DMS79 (cell line): Measurements from ENCODE around the gene CYGB.
"Not testable (repeated sequence)": the region's sequence is repeated elsewhere in the genome, so short reads cannot be mapped to it uniquely, and the experiment has no call there.

Experiments used
- DNase-seq: peaks from one replicate; lab custom pipeline; 2025; lab: John Stamatoyannopoulos, UW

Gene CYGB

DNA sequence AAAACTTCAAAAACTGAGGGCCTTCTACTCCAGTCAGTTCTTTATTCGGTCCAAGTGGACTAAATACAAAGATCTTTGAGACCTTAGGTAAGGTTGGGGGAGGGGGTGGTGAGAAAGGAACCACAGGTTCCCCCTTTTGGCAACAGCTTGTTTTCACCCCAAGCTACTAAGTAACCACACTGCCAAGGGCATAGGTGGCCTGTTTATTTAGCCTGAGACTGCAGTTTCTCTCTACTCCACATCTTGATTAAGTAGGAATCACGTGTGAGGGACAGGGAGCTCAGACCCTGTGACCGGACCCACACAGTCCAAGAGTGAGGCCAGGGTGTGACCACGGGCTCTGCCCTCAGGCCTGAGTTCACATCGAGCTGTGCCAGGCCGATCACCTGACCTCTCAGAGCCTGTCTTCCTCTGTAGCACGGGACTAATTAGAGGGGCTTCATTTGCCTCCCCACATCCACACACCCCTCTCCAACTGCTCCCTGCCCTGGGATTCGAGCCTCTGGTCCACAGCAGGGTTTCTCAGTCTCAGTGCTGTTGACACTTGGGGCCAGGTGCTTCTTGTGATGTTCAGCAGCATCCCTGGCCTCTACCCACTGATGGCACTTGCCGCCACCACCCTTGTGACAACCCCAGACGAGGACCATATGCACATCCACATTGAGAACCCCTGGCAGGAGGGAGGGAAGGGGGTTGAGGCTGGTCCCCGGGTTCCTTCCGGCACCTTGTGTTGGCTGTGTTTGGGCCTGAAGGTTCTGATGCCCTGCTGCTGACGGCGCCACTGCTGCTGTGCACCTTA is 30.3 kb upstream of the CYGB start:
- no peak for DNase-seq

DNA sequence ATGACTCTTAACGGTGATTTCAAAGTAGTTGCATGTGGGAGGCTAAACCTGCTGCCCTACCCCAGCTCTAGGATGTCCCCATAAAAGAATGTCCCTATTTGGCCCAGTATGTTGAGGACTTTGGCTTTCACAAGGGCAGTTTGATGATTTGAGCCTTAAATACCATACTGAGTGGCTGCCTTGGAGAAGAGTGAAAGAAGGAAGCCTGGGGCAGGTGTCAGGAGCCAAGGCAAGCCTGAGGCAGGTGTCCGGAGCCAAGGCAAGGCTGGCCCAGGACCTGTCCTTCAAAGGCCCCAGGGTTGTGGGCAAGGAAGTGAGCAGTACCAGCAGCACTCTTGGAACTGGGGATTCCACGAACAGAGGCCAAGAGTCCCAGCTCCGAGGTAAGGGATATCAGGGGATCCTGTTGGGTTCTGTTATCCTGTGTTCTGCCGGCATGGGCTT is 29.5 kb upstream of the CYGB start:
- DNase-seq, result no peak

DNA sequence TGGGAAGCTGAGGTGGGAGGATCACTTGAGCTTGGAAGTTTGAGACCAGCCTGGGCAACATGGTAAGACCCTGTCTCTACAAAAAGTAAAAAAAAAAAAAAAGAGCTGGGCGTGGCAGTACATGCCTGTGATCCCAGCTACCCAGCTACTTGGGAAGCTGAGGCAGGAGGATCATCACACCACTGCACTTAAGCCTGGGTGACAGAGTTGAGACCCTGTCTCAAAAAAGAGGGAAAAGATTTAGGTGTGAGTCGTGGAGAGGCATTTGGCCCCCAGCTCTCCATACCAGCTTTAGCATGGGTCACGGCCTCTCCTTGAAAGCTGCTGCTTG is 29.1 kb upstream of the CYGB start:
- no peak for DNase-seq

DNA sequence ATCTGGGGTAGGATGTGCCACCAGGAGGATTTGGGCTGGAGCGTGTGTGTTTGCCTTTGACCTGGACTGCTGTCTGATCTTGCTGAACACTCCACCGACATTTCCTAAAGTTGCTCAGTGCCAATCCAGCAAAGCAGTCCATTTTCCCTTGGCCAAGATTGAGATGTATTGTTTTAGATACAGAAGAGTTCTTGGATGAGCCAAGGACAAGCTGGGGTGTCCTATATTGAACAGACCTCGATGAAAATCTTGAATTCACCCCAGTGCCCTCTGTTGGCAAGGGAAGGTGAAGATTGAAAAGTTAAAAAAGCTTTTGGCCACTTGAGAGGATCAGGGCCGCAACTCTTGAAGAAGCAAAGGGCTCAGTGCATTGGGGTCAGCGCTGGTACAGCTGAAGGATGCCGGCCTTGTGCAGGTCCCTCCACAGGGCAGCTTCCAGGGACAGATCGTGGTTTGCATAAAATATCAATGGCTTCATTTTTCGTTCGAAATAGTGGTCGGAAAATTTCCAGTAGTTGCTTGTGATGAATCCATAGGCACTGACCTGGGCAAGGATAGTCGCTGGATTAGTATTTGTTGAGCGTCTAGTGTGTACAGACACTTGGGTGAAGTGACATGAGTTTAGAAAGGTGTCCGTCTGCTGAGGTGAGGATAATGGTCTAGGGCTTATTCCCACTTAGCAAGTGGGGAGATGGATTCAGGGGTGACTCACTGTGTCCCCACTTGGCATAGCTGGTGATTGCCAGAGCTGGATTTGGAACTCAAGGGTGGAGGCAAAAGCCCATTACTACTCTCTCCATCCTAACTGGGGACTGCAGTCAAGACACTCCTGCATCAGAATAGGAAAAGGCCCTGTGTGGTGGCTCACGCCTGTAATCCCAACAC is 28.5 kb upstream of the CYGB start:
- DNase-seq, result no peak

DNA sequence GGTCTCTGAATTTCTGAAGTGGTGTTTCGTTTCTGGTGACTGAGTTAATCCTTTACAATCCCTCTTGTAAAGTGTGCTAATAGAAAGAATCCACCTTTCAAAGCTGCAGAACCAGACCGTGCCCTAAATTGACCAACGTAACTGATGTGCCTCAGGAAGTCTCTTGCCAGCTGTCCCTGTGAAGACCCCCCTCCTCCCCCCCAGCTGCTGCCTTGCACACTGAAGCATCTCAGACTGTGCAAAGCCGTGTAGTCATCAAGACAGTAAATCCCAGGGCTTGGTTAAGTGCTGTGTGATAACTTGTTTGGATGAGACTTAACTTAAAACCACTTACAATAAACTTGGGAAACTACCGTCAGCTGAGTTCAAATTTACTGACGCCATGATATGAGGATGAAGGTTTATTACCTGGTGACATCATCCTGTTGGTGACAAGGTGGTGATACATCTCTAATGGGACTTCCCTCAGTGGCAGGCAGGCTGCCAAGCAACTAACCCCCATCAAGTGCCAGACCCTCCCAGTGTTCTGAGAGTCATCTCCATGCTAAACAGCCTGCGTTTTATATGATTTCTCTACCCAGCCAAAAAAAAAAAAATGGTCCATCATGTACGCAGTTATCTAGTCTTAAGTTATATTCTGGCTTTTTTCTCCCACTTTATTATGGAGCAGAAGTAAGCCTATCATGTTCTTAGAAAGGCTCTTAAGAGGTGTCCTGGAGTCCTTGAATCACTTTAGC is 27.6 kb upstream of the CYGB start:
- not testable (repeated sequence) for DNase-seq

DNA sequence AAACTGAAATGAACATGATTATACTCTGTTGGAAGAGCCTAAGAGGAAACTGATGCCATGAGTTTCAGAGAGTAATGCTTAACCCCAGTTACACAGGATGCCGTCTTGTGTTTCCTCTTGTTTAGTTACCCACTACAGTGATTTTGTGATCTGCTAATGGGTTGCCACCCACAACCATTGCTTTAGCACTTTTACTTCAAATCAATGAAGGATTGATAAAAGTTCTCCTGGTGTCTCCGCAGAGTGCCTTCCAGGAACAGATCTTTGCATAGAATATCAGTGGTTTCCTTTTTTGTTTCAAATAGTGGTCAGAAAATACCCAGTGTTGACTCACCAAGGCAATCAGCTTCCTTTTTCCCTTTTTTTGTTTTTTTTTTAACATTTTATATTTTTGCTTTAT is 25.9 kb upstream of the CYGB start:
- not testable (repeated sequence) for DNase-seq

DNA sequence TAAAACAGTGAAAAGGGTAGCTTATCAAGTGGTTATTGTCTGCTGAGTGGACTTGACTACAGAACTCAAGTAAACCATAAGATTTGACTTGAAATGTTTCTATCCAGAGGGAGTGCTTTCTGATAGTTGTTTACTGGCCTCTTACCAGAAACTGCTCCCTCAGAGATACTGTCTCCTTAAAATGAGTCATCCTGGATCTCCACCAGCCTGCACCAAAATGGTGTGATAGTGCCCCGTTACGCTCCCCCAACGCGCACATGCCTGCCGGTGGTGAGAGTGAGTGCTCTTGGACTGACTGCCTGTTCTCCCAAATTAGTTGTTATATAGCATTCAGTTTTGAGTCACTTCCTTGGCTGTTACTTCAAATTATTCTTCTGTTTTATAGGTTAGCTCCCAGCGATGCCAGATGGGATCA is 25.2 kb upstream of the CYGB start:
- DNase-seq, result no peak

DNA sequence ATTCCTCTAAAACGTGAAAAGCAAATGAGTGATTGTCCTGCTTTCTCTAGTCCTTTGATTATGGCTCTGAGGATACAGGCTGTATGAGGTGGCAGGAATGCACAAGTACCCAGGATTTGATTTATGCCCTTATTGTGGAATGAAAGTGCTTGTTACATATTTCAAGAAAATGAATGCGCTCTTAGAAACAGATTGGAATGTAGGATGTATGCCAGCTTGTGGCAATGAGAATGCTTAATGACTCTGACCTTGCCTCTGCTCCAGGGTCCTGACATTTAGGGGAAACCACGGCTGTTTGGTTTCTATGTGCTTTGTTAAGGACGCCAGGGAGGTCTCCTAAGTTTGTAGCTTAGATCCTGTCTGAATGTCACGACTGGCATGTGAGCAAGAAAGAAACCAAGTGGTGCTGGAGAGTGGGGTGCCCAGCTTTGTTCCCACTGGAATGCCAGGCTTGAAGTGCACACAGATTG is 24.3 kb upstream of the CYGB start:
- no peak for DNase-seq

DNA sequence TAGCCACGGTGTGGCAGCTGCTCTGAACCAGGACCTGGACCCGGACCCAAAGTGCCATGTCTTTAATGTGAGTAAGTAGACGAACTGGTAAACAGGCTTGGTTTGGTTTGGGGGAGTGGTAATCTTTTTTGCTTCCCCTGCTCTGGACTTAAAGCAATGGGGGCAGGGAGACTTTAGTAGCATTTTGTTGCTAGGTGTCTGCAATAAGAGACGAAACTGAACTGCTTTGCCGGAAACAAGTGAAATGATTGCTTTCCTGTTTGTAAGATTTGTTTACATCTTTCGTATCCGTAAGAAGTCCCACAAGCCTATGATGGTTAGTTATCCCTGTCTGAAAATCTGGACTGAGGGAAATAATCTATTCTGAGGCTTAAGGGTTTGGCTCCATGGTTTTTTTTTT is 23.8 kb upstream of the CYGB start:
- no peak for DNase-seq

DNA sequence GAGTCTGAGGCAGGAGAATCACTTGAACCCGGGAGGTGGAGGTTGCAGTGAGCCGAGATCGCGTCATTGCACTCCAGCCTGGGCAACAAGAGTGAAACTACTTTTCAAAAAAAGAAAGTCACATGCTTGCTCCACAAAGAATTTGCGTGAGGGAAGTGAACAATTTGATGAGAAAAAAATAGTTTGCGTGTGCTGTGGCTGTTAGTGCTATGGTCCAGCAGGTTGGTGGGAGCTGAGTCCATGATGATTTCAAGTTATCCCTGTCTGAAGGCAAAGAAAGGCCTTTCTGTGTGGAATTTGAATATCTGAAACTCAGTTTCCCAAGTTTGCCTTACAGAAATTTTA is 23.3 kb upstream of the CYGB start:
- DNase-seq, result no peak

DNA sequence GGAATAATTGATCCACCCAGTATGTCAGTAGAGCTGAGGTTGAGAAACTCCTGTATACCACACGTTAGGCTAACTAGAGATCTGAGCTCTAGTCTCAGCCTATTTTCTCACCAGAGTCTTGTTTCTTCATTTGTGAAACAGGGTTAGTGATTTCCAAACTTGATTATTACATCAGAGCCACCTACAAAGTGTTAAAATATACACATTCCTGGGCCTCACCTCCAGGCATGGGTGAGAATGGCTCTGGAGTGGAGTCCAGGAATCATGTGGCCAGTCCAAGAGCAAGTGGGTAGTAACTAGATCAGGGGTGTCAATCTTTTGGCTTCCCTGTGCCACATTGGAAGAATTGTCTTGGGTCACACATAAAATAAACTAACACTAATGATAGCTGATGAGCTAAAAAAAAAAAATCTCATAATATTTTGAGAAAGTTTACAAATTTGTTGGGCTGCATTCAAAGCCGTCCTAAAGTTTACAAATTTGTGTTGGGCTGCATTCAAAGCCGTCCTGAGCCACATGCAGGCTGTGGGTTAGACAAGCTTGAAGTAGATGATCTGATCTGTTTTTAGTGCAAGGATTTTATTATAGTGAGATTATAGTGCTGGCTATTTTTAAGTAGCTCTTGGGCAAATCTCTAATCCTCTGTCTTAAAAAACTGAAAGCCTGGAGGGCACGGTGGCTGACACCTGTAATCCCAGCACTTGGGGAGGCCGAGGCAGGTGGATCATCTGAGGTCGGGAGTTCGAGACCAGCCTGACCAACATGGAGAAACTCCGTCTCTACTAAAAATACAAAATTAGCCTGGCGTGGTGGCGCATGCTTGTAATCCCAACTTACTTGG is 22.7 kb upstream of the CYGB start:
- no peak for DNase-seq

DNA sequence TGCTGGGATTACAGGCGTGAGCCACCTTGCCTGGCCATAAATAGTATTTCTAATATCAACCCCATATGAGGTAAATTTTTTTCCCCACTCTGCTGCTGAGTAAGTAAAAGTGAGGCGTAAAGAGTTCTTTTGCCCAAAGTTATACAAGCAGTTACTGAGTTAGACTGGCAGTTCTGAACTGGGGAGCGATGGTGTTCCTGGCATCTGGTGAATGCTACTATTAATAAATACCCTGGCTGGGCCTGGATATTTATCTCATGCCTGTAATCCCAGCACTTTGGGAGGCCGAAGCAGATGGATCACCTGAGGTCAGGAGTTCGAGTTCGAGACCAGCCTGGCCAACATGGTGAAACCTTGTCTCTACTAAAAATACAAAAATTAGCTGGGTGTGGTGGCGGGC is 22.0 kb upstream of the CYGB start:
- DNase-seq, result not testable (repeated sequence)

DNA sequence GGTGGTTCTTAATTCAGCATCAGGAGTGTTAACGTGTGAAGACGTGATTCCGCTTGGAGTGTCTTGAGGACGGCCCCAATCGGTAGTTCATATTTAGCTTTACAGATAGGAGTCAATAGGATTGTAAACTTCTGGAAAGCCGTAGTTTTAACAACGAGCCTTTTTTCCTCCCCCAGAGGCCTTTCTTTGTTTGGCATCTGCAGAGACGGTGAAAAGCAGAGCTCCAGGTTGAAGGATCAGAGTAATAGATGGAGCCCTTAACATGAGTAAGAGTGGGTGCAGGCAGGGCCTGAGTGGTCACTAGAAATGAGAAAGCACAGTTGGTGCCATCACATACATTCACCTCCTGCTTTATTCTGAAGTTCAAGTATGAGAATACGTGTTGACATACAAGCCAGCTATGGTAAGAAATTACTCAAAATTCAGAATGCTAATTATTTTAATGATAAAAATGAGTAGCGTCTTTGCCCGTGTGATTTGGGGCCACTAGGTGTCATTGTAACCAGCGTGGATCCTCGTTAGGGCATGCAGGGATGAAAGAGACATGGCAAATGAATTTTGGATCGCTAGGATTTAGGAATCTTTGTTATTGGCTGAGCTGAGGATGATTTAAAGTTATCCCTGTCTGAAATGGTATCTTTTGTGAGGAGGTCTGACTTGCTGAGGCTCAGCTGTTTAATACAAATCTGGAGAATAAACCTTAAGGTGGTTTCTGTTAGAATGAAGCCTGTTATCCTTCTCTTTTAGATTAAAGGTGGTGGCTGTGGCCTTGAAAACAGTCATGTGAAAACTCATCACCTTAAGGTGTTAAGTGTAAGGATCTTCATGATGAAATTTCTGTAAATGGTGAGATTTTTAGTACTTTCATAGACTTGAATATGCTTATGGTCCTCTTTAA is 20.9 kb upstream of the CYGB start:
- DNase-seq, result no peak

DNA sequence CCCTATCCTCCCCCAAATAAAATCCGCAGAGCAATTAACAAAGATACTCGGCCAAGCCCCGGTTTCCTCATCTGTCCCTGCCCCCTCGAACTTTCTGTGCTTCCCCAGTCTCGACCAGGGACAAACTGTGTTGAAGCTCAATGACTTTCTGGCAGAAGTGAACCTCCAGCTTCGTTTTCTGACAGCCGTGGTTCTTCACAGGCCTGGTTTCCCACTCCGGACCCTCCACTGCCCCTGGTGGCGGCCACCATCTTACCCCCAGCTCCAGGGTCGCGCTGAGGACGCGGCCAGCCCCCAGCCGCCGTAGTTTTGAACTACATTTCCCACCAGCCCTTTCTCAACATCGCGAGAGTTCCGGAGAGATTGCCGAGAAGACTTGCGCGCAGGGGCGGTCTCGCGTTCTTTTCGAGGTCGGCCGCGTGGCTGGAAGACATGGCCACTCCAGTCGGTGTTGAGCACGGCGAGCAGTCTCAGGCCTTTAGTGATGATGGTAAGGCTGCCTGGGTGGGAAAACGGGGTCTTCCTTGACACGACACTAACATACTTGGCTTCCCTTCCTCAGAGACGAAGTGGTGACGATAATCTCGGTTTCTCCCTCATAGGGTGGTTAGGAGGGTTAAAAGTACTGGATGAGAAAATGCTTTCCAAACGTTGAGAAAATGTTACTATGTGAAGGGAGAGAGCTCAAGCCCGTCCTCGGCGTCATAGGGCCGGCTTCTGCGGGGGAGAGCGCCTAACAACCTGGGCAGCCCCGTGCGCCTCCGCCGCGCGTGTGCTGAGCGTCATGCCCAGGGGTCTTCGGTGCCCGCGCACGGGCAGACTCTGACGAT is 20.1 kb upstream of the CYGB start:
- peak; percentile 88 for DNase-seq

DNA sequence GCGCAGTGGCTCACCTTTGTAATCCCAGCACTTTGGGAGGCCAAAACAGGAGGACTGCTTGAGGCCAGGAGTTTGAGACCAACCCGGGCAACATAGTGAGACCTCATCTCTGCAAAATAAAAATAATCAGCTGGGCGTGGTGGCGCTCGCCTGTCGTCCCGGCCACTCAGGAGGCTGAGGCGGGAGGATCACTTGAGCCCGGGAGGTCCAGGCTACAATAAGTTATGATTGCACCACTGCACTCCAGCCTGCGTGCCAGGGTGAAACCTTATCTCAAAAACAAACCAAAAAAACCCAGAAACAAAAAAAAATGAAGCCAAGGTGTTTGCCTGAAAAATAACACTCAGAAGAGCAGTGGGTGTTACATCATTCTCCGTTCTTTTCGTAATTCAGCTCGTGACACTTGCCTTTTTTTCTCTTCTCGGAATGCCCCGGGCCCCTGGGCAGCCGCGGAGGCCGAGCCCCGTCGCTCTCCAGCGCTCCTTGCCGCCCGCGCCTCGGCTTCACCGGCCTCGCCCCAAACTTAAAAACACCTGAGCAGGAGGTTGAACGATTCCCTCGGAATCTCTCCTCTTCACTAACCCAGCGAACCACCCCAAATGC is 19.4 kb upstream of the CYGB start:
- no peak for DNase-seq

DNA sequence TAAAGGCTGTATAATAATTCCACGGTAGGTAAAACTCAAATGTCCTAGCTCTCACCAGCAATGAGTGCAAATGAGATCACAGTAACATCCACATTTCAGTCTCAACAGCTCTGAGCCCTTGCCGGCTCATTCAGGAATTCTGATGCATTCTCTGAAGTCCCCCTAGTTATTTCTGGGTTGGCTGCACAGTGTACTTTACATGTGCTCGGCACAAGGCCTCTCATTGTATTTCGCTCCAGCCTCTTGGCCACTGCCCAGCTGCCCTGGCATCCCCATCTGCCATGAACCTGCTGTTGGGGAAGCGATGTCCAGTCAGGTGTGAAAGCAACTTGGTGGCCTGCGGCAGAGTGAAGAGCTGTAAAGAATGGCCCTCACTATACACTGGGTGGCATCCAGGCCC is 16.6 kb upstream of the CYGB start:
- DNase-seq, result no peak

DNA sequence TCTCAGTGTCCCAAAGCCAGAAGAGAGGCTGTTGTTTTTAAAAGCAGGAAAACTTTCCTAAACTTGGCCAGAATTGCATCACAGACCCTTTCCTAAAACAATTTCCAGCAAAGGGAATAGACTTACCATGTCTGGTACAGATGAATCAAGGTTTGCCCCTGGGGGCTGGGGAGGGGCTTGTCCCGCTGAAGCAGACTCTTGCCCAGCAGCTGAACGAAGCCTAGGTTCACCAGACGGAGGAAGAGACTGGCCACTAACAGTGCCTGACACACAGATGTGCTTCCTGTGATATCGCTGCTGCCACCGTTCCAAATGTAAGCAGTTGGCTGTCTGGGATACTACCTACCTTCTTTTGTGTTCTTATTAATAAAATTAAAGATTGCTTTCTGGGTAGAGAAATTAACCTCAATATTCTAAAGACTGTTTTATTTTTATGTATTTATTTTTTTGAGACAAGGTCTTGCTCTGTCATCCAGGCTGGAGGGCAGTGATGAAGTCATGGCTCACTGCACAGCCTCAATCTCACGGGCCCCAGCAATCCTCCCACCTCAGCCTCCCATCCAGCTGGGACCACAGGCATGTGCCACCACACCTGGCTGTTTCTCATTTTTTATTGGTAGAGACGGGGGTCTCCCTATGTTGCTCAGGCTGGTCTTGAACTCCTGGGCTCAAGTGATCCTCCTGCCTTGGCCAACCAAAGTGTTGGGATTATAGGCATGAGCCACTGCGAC is 15.8 kb upstream of the CYGB start:
- DNase-seq, result no peak

DNA sequence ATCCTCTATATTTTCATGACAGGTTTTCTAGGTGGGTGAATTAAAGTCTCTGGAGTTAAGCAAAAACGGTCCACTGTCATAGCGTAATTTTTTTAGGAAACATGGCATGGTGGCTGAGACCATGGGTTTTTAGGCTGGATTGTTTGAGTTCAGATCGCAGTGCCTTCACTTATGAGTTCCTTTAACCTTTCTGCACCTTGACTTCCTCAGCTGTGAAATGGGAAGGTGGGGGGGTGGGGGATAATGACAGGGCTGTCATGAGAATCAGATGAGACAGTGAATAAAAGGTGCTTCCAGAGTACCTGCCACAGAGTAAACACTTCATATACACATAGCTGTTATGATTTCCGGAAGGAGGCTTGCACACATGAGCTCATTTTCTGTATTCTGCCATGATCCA is 14.2 kb upstream of the CYGB start:
- DNase-seq, result no peak
